Fibroblast of mammary gland (primary cell): ENCODE data around the gene FGD3.
A peak's percentile ranks its signal among the peaks of the same experiment; 100 is the strongest.

Experiments
- DNase-seq: peaks from one replicate; pipeline ENCODE4 v3.0.0-alpha.2; 2010; ENCODE audit warnings: low read depth
- H3K4me3 ChIP-seq: 2 replicates; pipeline ENCODE4 v1.5.1; 2011; ENCODE audit warnings: low read depth, mild to moderate bottlenecking, low read length, moderate library complexity; ENCODE audit not compliant: control insufficient read depth
- TF ChIP-seq, protein P1 (sequence below): conservative IDR thresholded peaks from 2 replicates; pipeline ENCODE4 v1.5.1; 2011; ENCODE audit warnings: low read depth, low read length, inconsistent platforms; ENCODE audit not compliant: control insufficient read depth, insufficient read depth

Gene FGD3

GRCh38 chr9:92949266-92949982, 2.1 kb downstream of the FGD3 start:
- no peak for DNase-seq
- TF ChIP-seq, protein P1, sequence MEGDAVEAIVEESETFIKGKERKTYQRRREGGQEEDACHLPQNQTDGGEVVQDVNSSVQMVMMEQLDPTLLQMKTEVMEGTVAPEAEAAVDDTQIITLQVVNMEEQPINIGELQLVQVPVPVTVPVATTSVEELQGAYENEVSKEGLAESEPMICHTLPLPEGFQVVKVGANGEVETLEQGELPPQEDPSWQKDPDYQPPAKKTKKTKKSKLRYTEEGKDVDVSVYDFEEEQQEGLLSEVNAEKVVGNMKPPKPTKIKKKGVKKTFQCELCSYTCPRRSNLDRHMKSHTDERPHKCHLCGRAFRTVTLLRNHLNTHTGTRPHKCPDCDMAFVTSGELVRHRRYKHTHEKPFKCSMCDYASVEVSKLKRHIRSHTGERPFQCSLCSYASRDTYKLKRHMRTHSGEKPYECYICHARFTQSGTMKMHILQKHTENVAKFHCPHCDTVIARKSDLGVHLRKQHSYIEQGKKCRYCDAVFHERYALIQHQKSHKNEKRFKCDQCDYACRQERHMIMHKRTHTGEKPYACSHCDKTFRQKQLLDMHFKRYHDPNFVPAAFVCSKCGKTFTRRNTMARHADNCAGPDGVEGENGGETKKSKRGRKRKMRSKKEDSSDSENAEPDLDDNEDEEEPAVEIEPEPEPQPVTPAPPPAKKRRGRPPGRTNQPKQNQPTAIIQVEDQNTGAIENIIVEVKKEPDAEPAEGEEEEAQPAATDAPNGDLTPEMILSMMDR, result no peak
- no peak overlapping the region for H3K4me3 ChIP-seq

GRCh38 chr9:92950359-92950955, 3.1 kb downstream of the FGD3 start:
- no peak for DNase-seq
- TF ChIP-seq, protein P1, result no peak
- no peak overlapping the region for H3K4me3 ChIP-seq

- no peak overlapping the region for H3K4me3 ChIP-seq
- DNase-seq, result peak; percentile 12
- TF ChIP-seq, protein P1, result no peak
Observed at GRCh38 chr9:92952906-92953610, 5.7 kb downstream of the FGD3 start.

DNA sequence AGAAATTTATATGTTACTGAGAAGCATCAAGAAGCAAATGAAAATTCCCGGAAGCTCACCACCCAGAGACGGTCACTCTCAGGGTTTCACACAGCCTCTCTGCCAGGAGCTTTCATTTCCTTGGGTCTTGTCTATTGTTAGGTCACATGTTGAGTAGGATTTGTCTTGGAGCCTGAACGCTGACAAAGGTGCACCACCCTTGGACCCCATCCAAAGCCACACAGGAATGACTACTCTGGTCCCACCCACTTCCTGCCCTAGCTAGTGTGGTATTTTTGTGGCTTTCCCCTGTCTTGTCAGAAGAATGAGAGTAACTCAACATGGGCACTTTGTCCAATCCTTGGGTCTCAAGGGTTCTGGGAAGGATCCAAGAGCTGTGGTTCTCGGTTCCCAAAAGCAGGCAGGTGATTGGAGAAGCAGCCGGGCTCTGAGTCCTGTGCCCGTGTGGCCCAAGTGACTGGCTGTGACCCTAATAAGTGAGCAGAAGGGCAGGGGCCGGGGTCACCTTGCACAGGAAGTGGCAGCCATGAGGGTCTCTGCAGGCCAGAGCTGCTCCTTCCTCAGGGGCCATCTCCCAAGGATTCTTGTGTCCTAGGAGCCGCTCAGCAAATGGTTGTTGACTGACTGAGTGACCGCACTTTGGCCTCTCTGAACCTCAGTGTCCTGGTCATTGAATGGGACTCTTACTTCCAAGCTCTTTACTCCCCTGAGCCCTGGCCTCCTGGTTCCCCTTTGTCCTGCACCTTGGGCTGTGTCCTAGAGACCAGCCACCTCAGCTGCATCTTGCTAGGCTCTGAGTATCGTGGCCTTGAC, 6.9 kb downstream of the FGD3 start:
- no peak overlapping the region for H3K4me3 ChIP-seq
- peak; percentile 6 for DNase-seq
- TF ChIP-seq, protein P1, result no peak

DNA sequence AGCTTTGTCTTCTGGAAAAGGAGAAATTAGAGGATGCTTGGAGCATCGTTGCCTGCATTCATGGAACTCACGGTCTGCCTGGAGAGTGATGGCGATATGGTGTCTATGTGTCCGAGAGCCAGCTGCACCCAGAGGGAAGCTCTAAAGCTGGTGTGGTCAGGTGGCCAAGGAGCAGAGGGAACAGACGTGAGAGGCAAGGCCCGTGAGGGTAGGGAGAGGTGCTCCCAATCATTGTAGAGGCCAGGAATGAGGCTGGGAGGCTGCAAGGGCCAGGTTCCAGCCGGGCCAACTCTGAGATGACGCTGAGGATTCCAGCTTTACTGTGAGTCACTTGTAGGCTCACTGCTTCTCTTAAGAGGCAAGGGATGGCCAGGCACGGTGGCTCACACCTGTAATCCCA, 7.6 kb downstream of the FGD3 start:
- TF ChIP-seq, protein P1, result no peak
- no peak for DNase-seq
- H3K4me3 ChIP-seq, result no peak overlapping the region

DNA sequence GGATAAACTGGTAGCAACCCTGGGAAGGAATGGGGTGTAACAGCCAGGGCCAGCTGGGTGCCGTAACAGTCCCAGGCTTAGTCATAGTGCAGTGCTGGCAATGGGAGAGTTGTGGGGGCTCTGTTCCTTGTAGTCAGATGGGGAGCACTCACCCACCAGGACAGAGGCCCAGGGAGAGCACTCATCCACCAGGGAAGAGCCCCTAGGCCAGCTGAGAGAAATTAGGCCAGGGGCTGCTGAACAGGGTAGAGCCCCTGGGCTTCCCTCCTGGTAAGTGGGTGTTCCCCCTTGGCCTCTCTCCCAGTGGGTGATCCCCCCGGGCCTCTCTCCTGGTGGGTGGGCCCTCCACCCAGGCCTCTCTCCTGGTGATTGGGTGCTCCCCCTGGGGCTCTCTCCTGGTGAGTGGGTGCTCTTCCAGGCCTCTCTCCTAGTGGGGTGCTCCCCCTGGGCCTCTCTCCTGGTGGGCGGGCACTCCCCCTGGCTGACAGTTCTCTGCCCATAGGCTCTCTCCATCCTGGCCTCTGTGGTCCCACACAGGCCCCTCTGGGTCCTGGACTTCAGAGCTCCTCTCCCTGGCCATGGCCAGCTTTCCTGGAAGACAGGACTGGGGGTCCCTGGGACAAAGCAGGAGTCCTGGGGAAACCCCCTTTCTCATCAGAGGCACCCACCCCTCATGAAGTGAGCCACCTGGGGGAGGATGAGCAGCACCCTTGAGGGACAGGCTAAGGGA, 13.4 kb downstream of the FGD3 start:
- DNase-seq, result no peak
- TF ChIP-seq, protein P1, result no peak
- H3K4me3 ChIP-seq, result no peak overlapping the region
